Endothelial cell of umbilical vein (primary cell): ENCODE measurements around the gene NRCAM. TPM values are rescaled to one million over a fixed set of nuclear protein-coding genes. Genes with fewer than 3 reads are reported as not detected.
A peak's percentile ranks its signal among the peaks of the same experiment; 100 is the strongest.

Source experiments
- BruUV-seq: library from RNA; stranded (reverse); fragments of 400-500 nt; replicated peaks from 2 replicates; lab custom pipeline; 2021; lab: Mats Ljungman, UMichigan
- CTCF ChIA-PET: fragments of 300-600, 350-600 bp; sonication (Branson Sonifier 250); formaldehyde crosslinking; loops from one replicate; lab custom pipeline; 2021; ENCODE audit warnings: antibody characterized with exemption, inconsistent platforms; lab: Charles Lee
- POLR2A ChIA-PET: fragments of 300-600, 350-600 bp; sonication (Branson Sonifier 250); formaldehyde crosslinking; loops from one replicate; lab custom pipeline; 2021; ENCODE audit warnings: antibody characterized with exemption, inconsistent platforms; lab: Charles Lee
- DNase-seq: peaks from one replicate; pipeline ENCODE4 v3.0.0-alpha.2; 2011; ENCODE audit warnings: low read depth, low spot score
- FAIRE-seq: peaks from 2 replicates; lab custom pipeline; 2011; peaks lifted over from hg19 to GRCh38; lab: Jason Lieb, UNC
- H2AFZ ChIP-seq: 2 replicates; pipeline ENCODE4 v1.6.0; 2012; ENCODE audit warnings: low read depth, low read length, control low read depth, inconsistent platforms
- H3K27ac ChIP-seq: 2 replicates; pipeline ENCODE4 v1.5.1; 2011; ENCODE audit warnings: low read depth, mild to moderate bottlenecking, control low read depth, low read length, moderate library complexity; ENCODE audit not compliant: insufficient read depth
- H3K27me3 ChIP-seq, 2 experiments: 2 replicates each; pipeline versions ENCODE4 v1.6.0 to v1.6.1; 2011; ENCODE audit warnings: low read length in 2 of 2, mixed read lengths in 1 of 2; ENCODE audit not compliant: control insufficient read depth in 2 of 2, insufficient read depth in 2 of 2
- H3K36me3 ChIP-seq, 2 experiments: 2 replicates in 1 of 2; 3 replicates in 1 of 2; pipeline ENCODE4 v1.5.1; 2011; ENCODE audit warnings: low read length in 2 of 2, mild to moderate bottlenecking in 1 of 2, moderate library complexity in 1 of 2; ENCODE audit not compliant: control insufficient read depth in 2 of 2, insufficient read depth in 2 of 2; ENCODE audit errors: extremely low read depth in 1 of 2
- H3K4me1 ChIP-seq: 3 replicates; pipeline ENCODE4 v1.5.1; 2011; ENCODE audit warnings: mild to moderate bottlenecking, low read length; ENCODE audit not compliant: control insufficient read depth, insufficient read depth; ENCODE audit errors: extremely low read depth
- H3K4me2 ChIP-seq: 2 replicates; pipeline ENCODE4 v1.6.1; 2011; ENCODE audit warnings: low read length, control low read depth, mixed read lengths; ENCODE audit not compliant: insufficient read depth
- H3K4me3 ChIP-seq, 3 experiments: fragments of 200-600 bp in 1 of 3; sonication (generic), shearing (Covaris generic) in 1 of 3; replicated peaks in 1 of 3; 2 replicates each; pipeline ENCODE4 v1.5.1; 2011 to 2016; ENCODE audit warnings: control low read depth in 3 of 3, low read length in 3 of 3, mild to moderate bottlenecking in 2 of 3, inconsistent platforms in 1 of 3, low read depth in 1 of 3, moderate library complexity in 1 of 3; ENCODE audit not compliant: insufficient read depth in 1 of 3
- H3K79me2 ChIP-seq: 2 replicates; pipeline ENCODE4 v1.6.0; 2012; ENCODE audit warnings: low read length, inconsistent platforms; ENCODE audit not compliant: control insufficient read depth, insufficient read depth
- H3K9ac ChIP-seq: replicated peaks from 2 replicates; pipeline ENCODE3; 2011; ENCODE audit warnings: low read length, control low read depth; ENCODE audit not compliant: insufficient read depth; ENCODE audit errors: extremely low read depth
- H3K9me1 ChIP-seq: replicated peaks from 3 replicates; pipeline ENCODE4 v1.6.0; 2011; ENCODE audit warnings: mild to moderate bottlenecking, low read length; ENCODE audit not compliant: control insufficient read depth, insufficient read depth; ENCODE audit errors: extremely low read depth
- H3K9me3 ChIP-seq: replicated peaks from 2 replicates; pipeline ENCODE4 v1.5.1; 2012; ENCODE audit warnings: low read length, inconsistent platforms; ENCODE audit not compliant: control insufficient read depth, insufficient read depth
- H4K20me1 ChIP-seq: replicated peaks from 2 replicates; pipeline ENCODE3; 2011; ENCODE audit warnings: mild to moderate bottlenecking, low read length; ENCODE audit not compliant: control insufficient read depth, insufficient read depth; ENCODE audit errors: extremely low read depth
- EZH2 ChIP-seq: IDR thresholded peaks from 2 replicates; pipeline ENCODE4 v1.6.1; 2012; ENCODE audit warnings: borderline replicate concordance, low read depth, mild to moderate bottlenecking, moderate library complexity, low read length, inconsistent platforms; ENCODE audit not compliant: severe bottlenecking
- FOS ChIP-seq: IDR thresholded peaks from 2 replicates; pipeline ENCODE4 v1.6.1; 2011; ENCODE audit warnings: mild to moderate bottlenecking, low read length, moderate library complexity, borderline replicate concordance; ENCODE audit not compliant: insufficient read depth
- GATA2 ChIP-seq: IDR thresholded peaks from 2 replicates; pipeline ENCODE4 v1.7.0; 2011; ENCODE audit warnings: low read depth, mild to moderate bottlenecking, moderate library complexity, mixed read lengths, low read length; ENCODE audit not compliant: insufficient read length, insufficient read depth
- JUN ChIP-seq: IDR thresholded peaks from 2 replicates; pipeline ENCODE4 v1.6.1; 2011; ENCODE audit warnings: borderline replicate concordance, low read depth; ENCODE audit not compliant: insufficient read length, insufficient read depth
- MAX ChIP-seq: IDR thresholded peaks from 2 replicates; pipeline ENCODE4 v1.6.1; 2011; ENCODE audit not compliant: insufficient read depth, insufficient read length
- MYC ChIP-seq: IDR thresholded peaks from one replicate; pipeline ENCODE4 v1.6.1; 2011; ENCODE audit warnings: mild to moderate bottlenecking, low read depth, low read length
- POLR2A ChIP-seq: IDR thresholded peaks from 2 replicates; pipeline ENCODE4 v1.6.1; 2012; ENCODE audit warnings: low read depth, mild to moderate bottlenecking, control low read depth, low read length
- POLR2AphosphoS5 ChIP-seq: IDR thresholded peaks from 2 replicates; pipeline ENCODE4 v1.6.1; 2012; ENCODE audit warnings: low read depth, mild to moderate bottlenecking, control low read depth, low read length, moderate library complexity; ENCODE audit not compliant: insufficient read depth
- dilution Hi-C: fragments of 300-500 bp; cut with MboI; formaldehyde crosslinking; loops from one replicate; pipeline ENCODE4 v1.15.0; 2019; ENCODE audit warnings: low sequenced_read_pairs; ENCODE audit not compliant: extremely low pct_ligation_motif_present
- intact Hi-C: fragments of 100-400 bp; cut with micrococcal nuclease; formaldehyde crosslinking; loops from one replicate; pipeline ENCODE4 v1.10.0; 2022
- polyA plus RNA-seq, 4 experiments: library from polyadenylated mRNA; depleted of rRNA in 3 of 4; stranded (reverse) in 3 of 4; unstranded in 1 of 4; fragments of >200 nt; gene quantifications; 2 replicates each; pipeline versions ENCODE4 v1.2.1 to v1.2.3, GENCODE V29; 2011 to 2012; ENCODE audit warnings: missing spikeins in 1 of 4
- total RNA-seq: library from RNA; stranded (reverse); gene quantifications from 2 replicates; pipeline ENCODE4 v1.2.3, GENCODE V29; 2021
- TF ChIP-seq, protein P1 (sequence below), 2 donors: IDR thresholded peaks; 1 replicate in 1 of 2; 2 replicates in 1 of 2; pipeline ENCODE4 v1.5.1; 2011; ENCODE audit warnings: low read length in 2 of 2, mild to moderate bottlenecking in 2 of 2, moderate library complexity in 2 of 2, control low read depth in 1 of 2, inconsistent platforms in 1 of 2, low read depth in 1 of 2; ENCODE audit not compliant: insufficient read depth in 1 of 2; ENCODE audit errors: extremely low read depth in 1 of 2

Gene NRCAM
- total and polyA plus RNA-seq, 2 donors (not counting 3 experiments of a cell fraction or from before 2014, with no cell fraction given): 26.0 to 47.6 TPM

- peaks cover 71% of the 10 kb centered on the region for H3K79me2 ChIP-seq
- intact Hi-C loops: loop anchor here (2.0 kb wide), 1 partner anchor 207 kb away; no protein-coding TSS in a partner anchor
- no peak overlapping the region for H3K4me3 ChIP-seq
- H3K9ac ChIP-seq: no peak overlapping the region
- H3K9me1 ChIP-seq: no peaks in the 10 kb centered on the region
- no peak overlapping the region for H2AFZ ChIP-seq
- H4K20me1 ChIP-seq: no peaks in the 10 kb centered on the region
- no peak for TF ChIP-seq POLR2A
- TF ChIP-seq MYC: no peak
- no peak for TF ChIP-seq POLR2AphosphoS5
- TF ChIP-seq FOS: no peak
- TF ChIP-seq EZH2: no peak
- TF ChIP-seq, protein P1, sequence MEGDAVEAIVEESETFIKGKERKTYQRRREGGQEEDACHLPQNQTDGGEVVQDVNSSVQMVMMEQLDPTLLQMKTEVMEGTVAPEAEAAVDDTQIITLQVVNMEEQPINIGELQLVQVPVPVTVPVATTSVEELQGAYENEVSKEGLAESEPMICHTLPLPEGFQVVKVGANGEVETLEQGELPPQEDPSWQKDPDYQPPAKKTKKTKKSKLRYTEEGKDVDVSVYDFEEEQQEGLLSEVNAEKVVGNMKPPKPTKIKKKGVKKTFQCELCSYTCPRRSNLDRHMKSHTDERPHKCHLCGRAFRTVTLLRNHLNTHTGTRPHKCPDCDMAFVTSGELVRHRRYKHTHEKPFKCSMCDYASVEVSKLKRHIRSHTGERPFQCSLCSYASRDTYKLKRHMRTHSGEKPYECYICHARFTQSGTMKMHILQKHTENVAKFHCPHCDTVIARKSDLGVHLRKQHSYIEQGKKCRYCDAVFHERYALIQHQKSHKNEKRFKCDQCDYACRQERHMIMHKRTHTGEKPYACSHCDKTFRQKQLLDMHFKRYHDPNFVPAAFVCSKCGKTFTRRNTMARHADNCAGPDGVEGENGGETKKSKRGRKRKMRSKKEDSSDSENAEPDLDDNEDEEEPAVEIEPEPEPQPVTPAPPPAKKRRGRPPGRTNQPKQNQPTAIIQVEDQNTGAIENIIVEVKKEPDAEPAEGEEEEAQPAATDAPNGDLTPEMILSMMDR (IDR thresholded peaks at IDR 0.05; ENCODE audit: extremely low read depth in 1 of 2, insufficient read depth in 1 of 2, low read depth in 1 of 2, low read length in 2 of 2): no peak
- TF ChIP-seq JUN: no peak
- TF ChIP-seq GATA2: no peak
- no peak for TF ChIP-seq MAX
- DNase-seq (no peak), FAIRE-seq (no peak)
- dilution Hi-C loops: no loop called here
- peak overlapping the region; percentile 78 for H3K27ac ChIP-seq
- H3K4me2 ChIP-seq: peak overlapping the region; percentile 89
- no peaks in the 10 kb centered on the region for H3K36me3 ChIP-seq
- no TSS peak for BruUV-seq
- H3K27me3 ChIP-seq: no peaks in the 10 kb centered on the region
- ChIA-PET CTCF (interaction anchor here (0.6 to 6.1 kb wide), 13 partner anchors 11 to 272 kb away, joined by 3 to 88 read pairs (median 5); no protein-coding TSS in a partner anchor), POLR2A (interaction anchor here (1.0 kb wide), 1 partner anchor 15 kb away, joined by 3 read pairs; no protein-coding TSS in a partner anchor)
- peaks cover 49% of the 10 kb centered on the region for H3K4me1 ChIP-seq
- no peaks in the 10 kb centered on the region for H3K9me3 ChIP-seq
Observed at GRCh38 chr7:108453320-108453719, 2.9 kb downstream of the NRCAM start.
